ENCODE results near the gene TEX101. TPM values are rescaled to one million over a fixed set of nuclear protein-coding genes. Genes with fewer than 3 reads are reported as not detected.

TEX101 gene
- total RNA-seq, 1 donor from 2014 or later: not detected

DNA sequence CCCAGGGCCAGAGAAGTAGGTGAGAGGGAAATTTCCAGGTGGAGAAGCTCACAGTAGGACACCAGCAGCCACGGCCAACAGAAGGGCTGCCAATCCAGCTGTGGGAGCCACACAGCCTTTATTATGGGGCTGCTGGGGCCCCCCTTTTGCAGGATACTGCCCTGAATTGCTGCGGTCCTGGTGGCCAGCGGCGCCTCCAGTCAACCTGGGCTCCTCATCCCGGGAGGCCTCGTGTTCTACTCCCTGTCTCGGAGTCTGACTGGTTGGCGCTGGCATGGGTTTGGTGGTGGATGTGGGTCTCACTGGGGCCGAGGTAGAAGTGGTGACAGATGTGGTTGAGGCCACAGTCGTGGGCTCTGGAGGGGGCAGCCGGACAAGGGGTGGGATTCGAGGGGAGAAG lies 46.6 kb downstream of the TEX101 start:
- no peak overlapping the region for H3K27ac ChIP-seq
- H3K36me3 ChIP-seq: peaks cover 0 to 5% of the 10 kb centered on the region in 2 donors
- no peak overlapping the region for H3K4me3 ChIP-seq
- H3K9me3 ChIP-seq: no peaks in the 10 kb centered on the region
- peaks cover 20% of the 10 kb centered on the region for H3K4me1 ChIP-seq
- intact Hi-C loops (cut with DNase I): loop anchor here (5.0 kb wide), 1 partner anchor 41 kb away; the partner anchor contains the start of gene PHLDB3
- no peaks in the 10 kb centered on the region for H3K27me3 ChIP-seq
- TF ChIP-seq, protein P1, sequence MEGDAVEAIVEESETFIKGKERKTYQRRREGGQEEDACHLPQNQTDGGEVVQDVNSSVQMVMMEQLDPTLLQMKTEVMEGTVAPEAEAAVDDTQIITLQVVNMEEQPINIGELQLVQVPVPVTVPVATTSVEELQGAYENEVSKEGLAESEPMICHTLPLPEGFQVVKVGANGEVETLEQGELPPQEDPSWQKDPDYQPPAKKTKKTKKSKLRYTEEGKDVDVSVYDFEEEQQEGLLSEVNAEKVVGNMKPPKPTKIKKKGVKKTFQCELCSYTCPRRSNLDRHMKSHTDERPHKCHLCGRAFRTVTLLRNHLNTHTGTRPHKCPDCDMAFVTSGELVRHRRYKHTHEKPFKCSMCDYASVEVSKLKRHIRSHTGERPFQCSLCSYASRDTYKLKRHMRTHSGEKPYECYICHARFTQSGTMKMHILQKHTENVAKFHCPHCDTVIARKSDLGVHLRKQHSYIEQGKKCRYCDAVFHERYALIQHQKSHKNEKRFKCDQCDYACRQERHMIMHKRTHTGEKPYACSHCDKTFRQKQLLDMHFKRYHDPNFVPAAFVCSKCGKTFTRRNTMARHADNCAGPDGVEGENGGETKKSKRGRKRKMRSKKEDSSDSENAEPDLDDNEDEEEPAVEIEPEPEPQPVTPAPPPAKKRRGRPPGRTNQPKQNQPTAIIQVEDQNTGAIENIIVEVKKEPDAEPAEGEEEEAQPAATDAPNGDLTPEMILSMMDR (IDR thresholded peaks at IDR 0.05): no peak
- DNase-seq (ENCODE audit: extremely low spot score in 2 of 2): no peak

DNA sequence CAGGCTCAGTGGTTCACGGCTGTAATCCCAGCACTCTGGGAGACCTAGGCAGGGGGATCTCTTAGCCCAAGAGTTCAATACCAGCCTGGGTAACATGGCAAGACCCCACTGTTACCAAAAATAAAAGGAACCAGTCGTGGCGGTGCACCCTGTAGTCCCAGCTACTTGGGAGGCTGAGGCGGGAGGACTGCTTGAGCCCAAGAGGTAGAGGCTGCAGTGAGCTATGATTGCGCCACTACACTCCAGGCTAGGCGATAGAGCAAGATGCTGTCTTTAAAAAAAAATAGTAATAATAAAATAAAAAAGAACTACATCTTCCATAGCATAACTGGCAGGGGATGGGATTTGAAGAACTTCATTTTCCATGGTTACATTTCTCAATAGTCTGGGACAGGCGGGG lies 47.7 kb downstream of the TEX101 start:
- Histone ChIP-seq H3K4me1 (peaks cover 20% of the 10 kb centered on the region), H3K36me3 (peaks cover 0 to 5% of the 10 kb centered on the region in 2 donors), H3K4me3 (peak overlapping the region in 1 of 2 donors; percentile 61), H3K9me3 (no peaks in the 10 kb centered on the region), H3K27ac (peak overlapping the region; percentile 90), H3K27me3 (no peaks in the 10 kb centered on the region)
- TF ChIP-seq POLR2AphosphoS5 (IDR thresholded peaks at IDR 0.05; ENCODE audit: insufficient read depth in 1 of 2, low read depth in 1 of 2) (no peak), POLR2A (IDR thresholded peaks at IDR 0.05) (no peak)
- TF ChIP-seq, protein P1 (IDR thresholded peaks at IDR 0.05): no peak
- DNase-seq (ENCODE audit: extremely low spot score in 2 of 2): no peak
- intact Hi-C loops (cut with DNase I): loop anchor here (5.0 kb wide), 1 partner anchor 40 kb away; the partner anchor contains the start of gene PHLDB3

DNA sequence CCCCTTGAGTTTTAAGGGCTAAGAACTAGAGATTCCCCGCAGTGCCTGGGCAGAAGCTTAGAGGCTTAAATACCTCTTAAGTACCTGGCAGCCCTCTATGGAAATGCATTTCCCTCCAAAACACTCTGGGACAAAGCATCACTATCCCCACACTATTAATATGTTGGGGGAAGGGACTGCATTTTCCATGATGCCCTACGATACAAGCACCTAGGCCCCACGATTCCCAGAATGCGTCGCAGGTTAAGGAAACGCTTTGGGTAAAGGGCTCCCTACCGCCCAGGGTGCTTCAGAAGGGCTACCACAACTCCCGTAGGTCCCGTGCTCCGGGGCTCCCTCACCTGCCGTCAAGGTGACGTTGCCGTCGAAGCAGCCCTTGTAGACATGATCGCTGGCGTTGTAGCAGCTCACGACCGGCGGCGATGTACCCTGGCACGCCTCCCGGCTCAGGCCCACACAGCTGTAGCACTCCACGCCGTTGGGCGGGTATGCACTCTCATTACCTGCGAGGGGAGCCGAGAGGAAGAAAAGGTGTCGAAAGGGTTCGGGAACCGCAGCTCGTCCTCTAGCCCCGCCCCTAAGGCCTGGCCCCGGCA lies 48.2 kb downstream of the TEX101 start:
- DNase-seq (ENCODE audit: extremely low spot score in 2 of 2): no peak
- H3K4me3 ChIP-seq: peak overlapping the region; percentile 61 to 70
- H3K9me3 ChIP-seq: no peaks in the 10 kb centered on the region
- H3K4me1 ChIP-seq: peaks cover 20% of the 10 kb centered on the region
- TF ChIP-seq, protein P1 (IDR thresholded peaks at IDR 0.05): no peak
- TF ChIP-seq POLR2A (IDR thresholded peaks at IDR 0.05) (no peak), POLR2AphosphoS5 (IDR thresholded peaks at IDR 0.05; ENCODE audit: insufficient read depth in 1 of 2, low read depth in 1 of 2) (no peak)
- peaks cover 0 to 5% of the 10 kb centered on the region in 2 donors for H3K36me3 ChIP-seq
- intact Hi-C loops (cut with DNase I): loop anchor here (5.0 kb wide), 1 partner anchor 39 kb away; the partner anchor contains the start of gene PHLDB3
- no peaks in the 10 kb centered on the region for H3K27me3 ChIP-seq
- H3K27ac ChIP-seq: peak overlapping the region; percentile 90

DNA sequence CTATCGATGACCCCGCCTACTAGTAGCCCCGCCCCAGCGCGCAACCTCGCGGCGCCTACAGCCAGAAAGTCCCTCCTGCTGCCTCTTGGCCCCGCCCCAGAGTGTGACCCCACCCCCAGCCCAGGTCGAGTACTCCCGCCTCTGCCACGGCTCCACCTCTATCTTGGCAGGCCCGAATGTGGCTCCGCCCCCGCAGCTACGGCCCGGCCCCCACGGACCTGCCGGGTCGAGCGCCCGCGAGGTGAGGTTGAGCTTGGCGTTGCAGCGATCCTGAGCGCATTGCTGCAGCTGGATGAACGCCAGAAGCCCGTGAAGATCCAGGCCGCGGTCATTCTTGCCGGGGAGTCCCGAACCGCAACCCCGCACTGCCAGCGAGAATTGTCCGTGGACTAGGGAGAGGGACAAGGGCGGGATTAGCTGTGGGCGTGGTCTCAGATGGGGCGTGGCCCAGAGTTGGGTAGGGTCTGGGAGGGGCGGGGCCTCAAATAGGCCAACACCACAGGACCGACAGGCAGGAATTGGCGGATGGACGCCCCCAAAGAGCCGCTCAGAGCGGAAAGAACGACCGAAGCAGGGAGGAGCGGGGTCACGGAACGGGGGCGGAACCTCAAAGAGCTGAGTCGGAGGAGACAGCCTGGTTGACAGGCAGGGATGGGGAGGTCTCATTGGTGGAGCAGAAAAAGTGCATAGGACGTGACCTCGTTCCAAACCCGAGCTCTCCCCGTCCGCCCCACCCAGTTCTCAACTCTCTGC lies 48.9 kb downstream of the TEX101 start:
- DNase-seq (ENCODE audit: extremely low spot score in 2 of 2): peak; percentile 98 to 99
- H3K27ac ChIP-seq: peak overlapping the region; percentile 90
- H3K27me3 ChIP-seq: no peaks in the 10 kb centered on the region
- H3K4me3 ChIP-seq: peak overlapping the region; percentile 61 to 70
- H3K9me3 ChIP-seq: no peaks in the 10 kb centered on the region
- peaks cover 0 to 5% of the 10 kb centered on the region in 2 donors for H3K36me3 ChIP-seq
- intact Hi-C loops (cut with DNase I): loop anchor here (5.0 kb wide), 1 partner anchor 39 kb away; the partner anchor contains the start of gene PHLDB3
- H3K4me1 ChIP-seq: peaks cover 20% of the 10 kb centered on the region
- peak in 1 of 2 donors; percentile 63 for TF ChIP-seq POLR2A (IDR thresholded peaks at IDR 0.05)
- TF ChIP-seq, protein P1 (IDR thresholded peaks at IDR 0.05): no peak
- peak in 1 of 2 donors; percentile 81 for TF ChIP-seq POLR2AphosphoS5 (IDR thresholded peaks at IDR 0.05; ENCODE audit: insufficient read depth in 1 of 2, low read depth in 1 of 2)

Measured in vagina (tissue), 2 donors.